Measurements from ENCODE around the gene GCSAML. TPM values are rescaled to one million over a fixed set of nuclear protein-coding genes. Genes with fewer than 3 reads are reported as not detected.

Gene GCSAML
- total RNA-seq, 1 experiment from 2014 or later = not detected

GRCh38 chr1:247562198-247562597, 13.3 kb downstream of the GCSAML start (continued):
- TF ChIP-seq CTCF (IDR thresholded peaks at IDR 0.05 in 2 of 3, conservative IDR thresholded peaks at IDR 0.05 in 1 of 3; ENCODE audit: borderline replicate concordance in 1 of 3, insufficient read depth in 1 of 3, low read depth in 2 of 3, low read length in 2 of 3) (no peak), CEBPB (IDR thresholded peaks at IDR 0.05; ENCODE audit: low read depth) (no peak), ZNF274 (IDR thresholded peaks at IDR 0.05; ENCODE audit: low read depth, low read length) (no peak), TCF7L2 (IDR thresholded peaks at IDR 0.05; ENCODE audit: borderline replicate concordance, extremely low read depth, insufficient read depth, insufficient read length) (no peak), CBX3 (IDR thresholded peaks at IDR 0.05; ENCODE audit: low read depth) (no peak), ZBTB33 (IDR thresholded peaks at IDR 0.05; ENCODE audit: extremely low read depth, insufficient replicate concordance, low read length) (no peak), YY1 (IDR thresholded peaks at IDR 0.05; ENCODE audit: extremely low read depth, insufficient replicate concordance, low read depth, low read length) (no peak)

- ATAC-seq = no peak
- TF ChIP-seq TCF7L2 (IDR thresholded peaks at IDR 0.05; ENCODE audit: borderline replicate concordance, extremely low read depth, insufficient read depth, insufficient read length) (no peak), FOSL1 (IDR thresholded peaks at IDR 0.05; ENCODE audit: low read depth) (no peak), ZBTB33 (IDR thresholded peaks at IDR 0.05; ENCODE audit: extremely low read depth, insufficient replicate concordance, low read length) (no peak), SP1 (IDR thresholded peaks at IDR 0.05; ENCODE audit: low read depth) (no peak), CEBPB (IDR thresholded peaks at IDR 0.05; ENCODE audit: low read depth) (no peak), ZNF274 (IDR thresholded peaks at IDR 0.05; ENCODE audit: low read depth, low read length) (no peak), RAD21 (IDR thresholded peaks at IDR 0.05; ENCODE audit: low read depth) (no peak), ELF1 (IDR thresholded peaks at IDR 0.05; ENCODE audit: borderline replicate concordance, low read depth) (no peak)
- intact Hi-C loops (cut with micrococcal nuclease) = loop anchor here (10.0 kb wide), 1 partner anchor 419 kb away; no protein-coding TSS in a partner anchor
Measured at GRCh38 chr1:247574236-247574635, 25.3 kb downstream of the GCSAML start.

More at GRCh38 chr1:247574236-247574635, 25.3 kb downstream of the GCSAML start:
- Histone ChIP-seq H3K36me3 (ENCODE audit: control insufficient read depth in 1 of 2, insufficient read depth in 2 of 2, low read length in 2 of 2) (no peaks in the 10 kb centered on the region), H3K9me2 (ENCODE audit: insufficient read depth) (no peaks in the 10 kb centered on the region), H3K4me3 (replicated peaks in 1 of 2; ENCODE audit: low read depth in 1 of 2, low read length in 2 of 2) (no peak overlapping the region), H3K27ac (ENCODE audit: low read depth, low read length) (no peak overlapping the region), H3K27me3 (ENCODE audit: insufficient read depth, low read length) (no peaks in the 10 kb centered on the region), H2AFZ (ENCODE audit: low read depth, low read length, poor library complexity, severe bottlenecking) (no peak overlapping the region), H3K4me2 (ENCODE audit: low read length) (no peak overlapping the region), H4K20me1 (ENCODE audit: insufficient read depth) (no peaks in the 10 kb centered on the region), H3K9ac (ENCODE audit: low read length) (no peak overlapping the region), H3K9me3 (ENCODE audit: control insufficient read depth in 1 of 2, insufficient read depth in 1 of 2, low read depth in 1 of 2, low read length in 2 of 2) (no peaks in the 10 kb centered on the region), H3K4me1 (ENCODE audit: control insufficient read depth in 1 of 2, insufficient read depth in 2 of 2, low read length in 2 of 2) (no peaks in the 10 kb centered on the region), H3K79me2 (ENCODE audit: insufficient read depth, low read length) (no peaks in the 10 kb centered on the region)
- CTCF ChIA-PET = no interaction called here
- RAD21 ChIA-PET (ENCODE audit: low non-redundant PET in 1 of 2, low total read pairs in 2 of 2, uncharacterized antibody in 2 of 2, unreplicated experiment in 2 of 2) = no interaction called here
- DNase-seq (ENCODE audit: low read depth, low spot score) = no peak
- BruUV-seq (replicated peaks) = no TSS peak
- POLR2A ChIA-PET = no interaction called here

Data from HCT116 (cell line).